ENCODE data around the gene POLR2J. TPM values are rescaled to one million over a fixed set of nuclear protein-coding genes. Genes with fewer than 3 reads are reported as not detected.
"Not testable (repeated sequence)": the region's sequence is repeated elsewhere in the genome, so short reads cannot be mapped to it uniquely, and the experiment has no call there.

POLR2J gene
- total and polyA plus RNA-seq, 10 of the 15 experiments (the other 5 are each of a cell fraction or from before 2014, with no cell fraction given): 16.4 to 119 (median 77.4) TPM

- H3K4me1 ChIP-seq (ENCODE audit: control insufficient read depth, insufficient read depth, low read length); intact Hi-C loops (cut with micrococcal nuclease; ENCODE audit: unreplicated experiment); H3K4me2 ChIP-seq (ENCODE audit: control insufficient read depth, insufficient read depth); H3K9me3 ChIP-seq (replicated peaks; ENCODE audit: control insufficient read depth, insufficient read depth, low read length); H3K27ac ChIP-seq (ENCODE audit: control insufficient read depth, insufficient read depth); H3K4me3 ChIP-seq; in situ Hi-C loops (cut with MboI); H4K20me1 ChIP-seq (ENCODE audit: control insufficient read depth, insufficient read depth); POLR2A ChIA-PET; ATAC-seq; SMC1A ChIA-PET (ENCODE audit: uncharacterized antibody, unreplicated experiment); H3K36me3 ChIP-seq (ENCODE audit: control insufficient read depth in 2 of 2, insufficient read depth in 2 of 2, low read length in 1 of 2); DNase-seq (ENCODE audit: low read depth, low spot score); RAD21 ChIA-PET (ENCODE audit: unreplicated experiment); FAIRE-seq; H2AFZ ChIP-seq (ENCODE audit: control insufficient read depth, low read depth, low read length); H3K27me3 ChIP-seq (replicated peaks in 1 of 2; ENCODE audit: control insufficient read depth in 2 of 2, insufficient read depth in 2 of 2, low read length in 1 of 2); H3K79me2 ChIP-seq (ENCODE audit: control insufficient read depth, insufficient read depth, low read length); H3K9ac ChIP-seq (ENCODE audit: control insufficient read depth, insufficient read depth, low read length); BruUV-seq (replicated peaks); CTCF ChIA-PET: not testable (repeated sequence)
- 19% methylated on average over 3 of the region's 8 CpGs for WGBS (ENCODE audit: insufficient coverage, insufficient replicate concordance, low lambda C conversion rate, missing lambda C conversion rate)
Observed at GRCh38 chr7:102510575-102510974, 31.9 kb upstream of the POLR2J start.

GRCh38 chr7:102507410-102508088 is 28.8 kb upstream of the POLR2J start:
- H3K27me3 ChIP-seq (replicated peaks in 1 of 2; ENCODE audit: control insufficient read depth in 2 of 2, insufficient read depth in 2 of 2, low read length in 1 of 2); H3K9ac ChIP-seq (ENCODE audit: control insufficient read depth, insufficient read depth, low read length); CTCF ChIA-PET; SMC1A ChIA-PET (ENCODE audit: uncharacterized antibody, unreplicated experiment); H3K4me3 ChIP-seq; H3K79me2 ChIP-seq (ENCODE audit: control insufficient read depth, insufficient read depth, low read length); BruUV-seq (replicated peaks); POLR2A ChIA-PET; H3K4me1 ChIP-seq (ENCODE audit: control insufficient read depth, insufficient read depth, low read length); H2AFZ ChIP-seq (ENCODE audit: control insufficient read depth, low read depth, low read length); intact Hi-C loops (cut with micrococcal nuclease; ENCODE audit: unreplicated experiment); RAD21 ChIA-PET (ENCODE audit: unreplicated experiment); H3K27ac ChIP-seq (ENCODE audit: control insufficient read depth, insufficient read depth); H4K20me1 ChIP-seq (ENCODE audit: control insufficient read depth, insufficient read depth); H3K9me3 ChIP-seq (replicated peaks; ENCODE audit: control insufficient read depth, insufficient read depth, low read length); in situ Hi-C loops (cut with MboI); ATAC-seq; FAIRE-seq; H3K4me2 ChIP-seq (ENCODE audit: control insufficient read depth, insufficient read depth); DNase-seq (ENCODE audit: low read depth, low spot score); H3K36me3 ChIP-seq (ENCODE audit: control insufficient read depth in 2 of 2, insufficient read depth in 2 of 2, low read length in 1 of 2): not testable (repeated sequence)
- 100% methylated on average over 2 of the region's 8 CpGs for WGBS (ENCODE audit: insufficient coverage, insufficient replicate concordance, low lambda C conversion rate, missing lambda C conversion rate)

GRCh38 chr7:102505298-102506185 is 26.8 kb upstream of the POLR2J start:
- SMC1A ChIA-PET (ENCODE audit: uncharacterized antibody, unreplicated experiment); ATAC-seq; FAIRE-seq; DNase-seq (ENCODE audit: low read depth, low spot score); H3K36me3 ChIP-seq (ENCODE audit: control insufficient read depth in 2 of 2, insufficient read depth in 2 of 2, low read length in 1 of 2); in situ Hi-C loops (cut with MboI); H3K79me2 ChIP-seq (ENCODE audit: control insufficient read depth, insufficient read depth, low read length); H3K27me3 ChIP-seq (replicated peaks in 1 of 2; ENCODE audit: control insufficient read depth in 2 of 2, insufficient read depth in 2 of 2, low read length in 1 of 2); H3K4me3 ChIP-seq; H4K20me1 ChIP-seq (ENCODE audit: control insufficient read depth, insufficient read depth); intact Hi-C loops (cut with micrococcal nuclease; ENCODE audit: unreplicated experiment); H3K9me3 ChIP-seq (replicated peaks; ENCODE audit: control insufficient read depth, insufficient read depth, low read length); H3K4me2 ChIP-seq (ENCODE audit: control insufficient read depth, insufficient read depth); H2AFZ ChIP-seq (ENCODE audit: control insufficient read depth, low read depth, low read length); CTCF ChIA-PET; H3K9ac ChIP-seq (ENCODE audit: control insufficient read depth, insufficient read depth, low read length); H3K4me1 ChIP-seq (ENCODE audit: control insufficient read depth, insufficient read depth, low read length); RAD21 ChIA-PET (ENCODE audit: unreplicated experiment); BruUV-seq (replicated peaks); POLR2A ChIA-PET; H3K27ac ChIP-seq (ENCODE audit: control insufficient read depth, insufficient read depth): not testable (repeated sequence)
- WGBS (ENCODE audit: insufficient coverage, insufficient replicate concordance, low lambda C conversion rate, missing lambda C conversion rate): 60% methylated on average over 5 of the region's 24 CpGs

- BruUV-seq (replicated peaks); in situ Hi-C loops (cut with MboI); H3K27me3 ChIP-seq (replicated peaks in 1 of 2; ENCODE audit: control insufficient read depth in 2 of 2, insufficient read depth in 2 of 2, low read length in 1 of 2); H3K4me3 ChIP-seq; H3K4me2 ChIP-seq (ENCODE audit: control insufficient read depth, insufficient read depth); H3K9ac ChIP-seq (ENCODE audit: control insufficient read depth, insufficient read depth, low read length); DNase-seq (ENCODE audit: low read depth, low spot score); FAIRE-seq; POLR2A ChIA-PET; H3K9me3 ChIP-seq (replicated peaks; ENCODE audit: control insufficient read depth, insufficient read depth, low read length); intact Hi-C loops (cut with micrococcal nuclease; ENCODE audit: unreplicated experiment); H3K4me1 ChIP-seq (ENCODE audit: control insufficient read depth, insufficient read depth, low read length); SMC1A ChIA-PET (ENCODE audit: uncharacterized antibody, unreplicated experiment); H3K36me3 ChIP-seq (ENCODE audit: control insufficient read depth in 2 of 2, insufficient read depth in 2 of 2, low read length in 1 of 2); H2AFZ ChIP-seq (ENCODE audit: control insufficient read depth, low read depth, low read length); H3K79me2 ChIP-seq (ENCODE audit: control insufficient read depth, insufficient read depth, low read length); CTCF ChIA-PET; H3K27ac ChIP-seq (ENCODE audit: control insufficient read depth, insufficient read depth); RAD21 ChIA-PET (ENCODE audit: unreplicated experiment); H4K20me1 ChIP-seq (ENCODE audit: control insufficient read depth, insufficient read depth); ATAC-seq: not testable (repeated sequence)
- WGBS (ENCODE audit: insufficient coverage, insufficient replicate concordance, low lambda C conversion rate, missing lambda C conversion rate): no CpG with 5 or more reads among the region's 12 CpGs
Observed at GRCh38 chr7:102503141-102503540, 24.4 kb upstream of the POLR2J start.
